HG02571 (cell line): Measurements from ENCODE around the gene JMJD1C.
"Not testable (repeated sequence)": the region's sequence is repeated elsewhere in the genome, so short reads cannot be mapped to it uniquely, and the experiment has no call there.

Experiments used
- ATAC-seq: cut with Tn5 transposase; IDR thresholded peaks from one replicate; pipeline ENCODE4 v1.9.1; 2021; ENCODE audit warnings: mild to moderate bottlenecking, moderate library complexity; ENCODE audit not compliant: unreplicated experiment

The JMJD1C gene

GRCh38 chr10:63413429-63413828, 52.3 kb downstream of the JMJD1C start:
- ATAC-seq: no peak

- ATAC-seq: no peak
Measured at GRCh38 chr10:63412304-63412703, 53.5 kb downstream of the JMJD1C start.

GRCh38 chr10:63410633-63411032, 55.1 kb downstream of the JMJD1C start:
- ATAC-seq: no peak

GRCh38 chr10:63409465-63410027, 56.2 kb downstream of the JMJD1C start:
- ATAC-seq: no peak

- no peak for ATAC-seq
Measured at GRCh38 chr10:63407136-63407662, 58.6 kb downstream of the JMJD1C start.

GRCh38 chr10:63396133-63396761, 69.5 kb downstream of the JMJD1C start:
- ATAC-seq: no peak

- ATAC-seq: no peak
Measured at GRCh38 chr10:63393050-63393449, 72.7 kb downstream of the JMJD1C start.

- ATAC-seq: no peak
Measured at GRCh38 chr10:63392224-63392623, 73.6 kb downstream of the JMJD1C start.

- no peak for ATAC-seq
Measured at GRCh38 chr10:63391812-63392211, 74.0 kb downstream of the JMJD1C start.

GRCh38 chr10:63390521-63390920, 75.3 kb downstream of the JMJD1C start:
- ATAC-seq: no peak

GRCh38 chr10:63388421-63389031, 77.3 kb downstream of the JMJD1C start:
- ATAC-seq: no peak

- no peak for ATAC-seq
Measured at GRCh38 chr10:63385254-63385653, 80.5 kb downstream of the JMJD1C start.

GRCh38 chr10:63384675-63385074, 81.1 kb downstream of the JMJD1C start:
- ATAC-seq: no peak

- ATAC-seq: no peak
Measured at GRCh38 chr10:63384001-63384400, 81.8 kb downstream of the JMJD1C start.

GRCh38 chr10:63383141-63383540, 82.6 kb downstream of the JMJD1C start:
- no peak for ATAC-seq

- no peak for ATAC-seq
Measured at GRCh38 chr10:63382066-63382465, 83.7 kb downstream of the JMJD1C start.

GRCh38 chr10:63377305-63377661, 88.5 kb downstream of the JMJD1C start:
- not testable (repeated sequence) for ATAC-seq

GRCh38 chr10:63376560-63377304, 89.0 kb downstream of the JMJD1C start:
- peak; percentile 91 for ATAC-seq

GRCh38 chr10:63375859-63376258, 89.9 kb downstream of the JMJD1C start:
- no peak for ATAC-seq

GRCh38 chr10:63375458-63375857, 90.3 kb downstream of the JMJD1C start:
- no peak for ATAC-seq

GRCh38 chr10:63374991-63375390, 90.8 kb downstream of the JMJD1C start:
- no peak for ATAC-seq

GRCh38 chr10:63373176-63373575, 92.6 kb downstream of the JMJD1C start:
- ATAC-seq: no peak
